ENCODE results near the gene CDK5RAP2. TPM values are rescaled to one million over a fixed set of nuclear protein-coding genes. Genes with fewer than 3 reads are reported as not detected.
"Not testable (repeated sequence)": the region's sequence is repeated elsewhere in the genome, so short reads cannot be mapped to it uniquely, and the experiment has no call there.

Gene CDK5RAP2
- total RNA-seq, 1 donor from 2014 or later, result 50.8 TPM

GRCh38 chr9:120500733-120501132, 79.2 kb downstream of the CDK5RAP2 start:
- no peaks in the 10 kb centered on the region for H3K9me3 Mint-ChIP-seq (ENCODE audit: unreplicated experiment)
- H3K4me3 Mint-ChIP-seq (ENCODE audit: unreplicated experiment), result no peak overlapping the region
- peaks cover 14% of the 10 kb centered on the region for H3K36me3 Mint-ChIP-seq (ENCODE audit: low read depth, unreplicated experiment)
- no peak for DNase-seq (ENCODE audit: low spot score)
- no peak for TF ChIP-seq CTCF (IDR thresholded peaks at IDR 0.05; ENCODE audit: unreplicated experiment)
- peaks cover 5% of the 10 kb centered on the region for H3K27me3 Mint-ChIP-seq (ENCODE audit: unreplicated experiment)
- peak overlapping the region; percentile 3 for H3K27ac Mint-ChIP-seq (ENCODE audit: unreplicated experiment)
- H3K4me1 Mint-ChIP-seq (ENCODE audit: unreplicated experiment), result peaks cover 3% of the 10 kb centered on the region

- not testable (repeated sequence) for H3K27ac Mint-ChIP-seq (ENCODE audit: unreplicated experiment); H3K27me3 Mint-ChIP-seq (ENCODE audit: unreplicated experiment); H3K4me1 Mint-ChIP-seq (ENCODE audit: unreplicated experiment); DNase-seq (ENCODE audit: low spot score); H3K9me3 Mint-ChIP-seq (ENCODE audit: unreplicated experiment)
- peaks cover 22% of the 10 kb centered on the region for H3K36me3 Mint-ChIP-seq (ENCODE audit: low read depth, unreplicated experiment)
- peak overlapping the region; percentile 37 for H3K4me3 Mint-ChIP-seq (ENCODE audit: unreplicated experiment)
Observed at GRCh38 chr9:120497865-120498264, 82.1 kb downstream of the CDK5RAP2 start.

- not testable (repeated sequence) for H3K27ac Mint-ChIP-seq (ENCODE audit: unreplicated experiment); DNase-seq (ENCODE audit: low spot score); H3K27me3 Mint-ChIP-seq (ENCODE audit: unreplicated experiment); H3K9me3 Mint-ChIP-seq (ENCODE audit: unreplicated experiment); H3K4me1 Mint-ChIP-seq (ENCODE audit: unreplicated experiment); H3K4me3 Mint-ChIP-seq (ENCODE audit: unreplicated experiment)
- H3K36me3 Mint-ChIP-seq (ENCODE audit: low read depth, unreplicated experiment), result peaks cover 22% of the 10 kb centered on the region
Observed at GRCh38 chr9:120496438-120496837, 83.5 kb downstream of the CDK5RAP2 start.

GRCh38 chr9:120490888-120491595, 88.9 kb downstream of the CDK5RAP2 start:
- peak overlapping the region; percentile 65 for H3K27ac Mint-ChIP-seq (ENCODE audit: unreplicated experiment)
- TF ChIP-seq CTCF (IDR thresholded peaks at IDR 0.05; ENCODE audit: unreplicated experiment), result no peak
- H3K27me3 Mint-ChIP-seq (ENCODE audit: unreplicated experiment), result peaks cover 3% of the 10 kb centered on the region
- H3K4me1 Mint-ChIP-seq (ENCODE audit: unreplicated experiment), result peaks cover 14% of the 10 kb centered on the region
- H3K36me3 Mint-ChIP-seq (ENCODE audit: low read depth, unreplicated experiment), result peaks cover 16% of the 10 kb centered on the region
- H3K9me3 Mint-ChIP-seq (ENCODE audit: unreplicated experiment), result no peaks in the 10 kb centered on the region
- DNase-seq (ENCODE audit: low spot score), result no peak
- H3K4me3 Mint-ChIP-seq (ENCODE audit: unreplicated experiment), result no peak overlapping the region

GRCh38 chr9:120486835-120487234, 93.1 kb downstream of the CDK5RAP2 start:
- Mint-ChIP-seq H3K4me3 (ENCODE audit: unreplicated experiment) (no peak overlapping the region), H3K27me3 (ENCODE audit: unreplicated experiment) (peaks cover 3% of the 10 kb centered on the region), H3K27ac (ENCODE audit: unreplicated experiment) (no peak overlapping the region), H3K36me3 (ENCODE audit: low read depth, unreplicated experiment) (peaks cover 9% of the 10 kb centered on the region), H3K4me1 (ENCODE audit: unreplicated experiment) (peaks cover 14% of the 10 kb centered on the region), H3K9me3 (ENCODE audit: unreplicated experiment) (no peaks in the 10 kb centered on the region)
- DNase-seq (ENCODE audit: low spot score), result no peak
- no peak for TF ChIP-seq CTCF (IDR thresholded peaks at IDR 0.05; ENCODE audit: unreplicated experiment)

- H3K27me3 Mint-ChIP-seq (ENCODE audit: unreplicated experiment), result peaks cover 3% of the 10 kb centered on the region
- no peaks in the 10 kb centered on the region for H3K9me3 Mint-ChIP-seq (ENCODE audit: unreplicated experiment)
- peaks cover 9% of the 10 kb centered on the region for H3K36me3 Mint-ChIP-seq (ENCODE audit: low read depth, unreplicated experiment)
- TF ChIP-seq CTCF (IDR thresholded peaks at IDR 0.05; ENCODE audit: unreplicated experiment), result no peak
- no peak for DNase-seq (ENCODE audit: low spot score)
- H3K4me3 Mint-ChIP-seq (ENCODE audit: unreplicated experiment), result peak overlapping the region; percentile 35
- no peak overlapping the region for H3K27ac Mint-ChIP-seq (ENCODE audit: unreplicated experiment)
- H3K4me1 Mint-ChIP-seq (ENCODE audit: unreplicated experiment), result peaks cover 14% of the 10 kb centered on the region
Observed at GRCh38 chr9:120486347-120486746, 93.6 kb downstream of the CDK5RAP2 start.
